GM03348 (cell line): ENCODE measurements around the gene MYO10.
"Not testable (repeated sequence)": the region's sequence is repeated elsewhere in the genome, so short reads cannot be mapped to it uniquely, and the experiment has no call there.

Source experiments
- DNase-seq: peaks from one replicate; pipeline ENCODE4 v3.0.0; 2012; ENCODE audit warnings: low spot score

MYO10 gene

DNA sequence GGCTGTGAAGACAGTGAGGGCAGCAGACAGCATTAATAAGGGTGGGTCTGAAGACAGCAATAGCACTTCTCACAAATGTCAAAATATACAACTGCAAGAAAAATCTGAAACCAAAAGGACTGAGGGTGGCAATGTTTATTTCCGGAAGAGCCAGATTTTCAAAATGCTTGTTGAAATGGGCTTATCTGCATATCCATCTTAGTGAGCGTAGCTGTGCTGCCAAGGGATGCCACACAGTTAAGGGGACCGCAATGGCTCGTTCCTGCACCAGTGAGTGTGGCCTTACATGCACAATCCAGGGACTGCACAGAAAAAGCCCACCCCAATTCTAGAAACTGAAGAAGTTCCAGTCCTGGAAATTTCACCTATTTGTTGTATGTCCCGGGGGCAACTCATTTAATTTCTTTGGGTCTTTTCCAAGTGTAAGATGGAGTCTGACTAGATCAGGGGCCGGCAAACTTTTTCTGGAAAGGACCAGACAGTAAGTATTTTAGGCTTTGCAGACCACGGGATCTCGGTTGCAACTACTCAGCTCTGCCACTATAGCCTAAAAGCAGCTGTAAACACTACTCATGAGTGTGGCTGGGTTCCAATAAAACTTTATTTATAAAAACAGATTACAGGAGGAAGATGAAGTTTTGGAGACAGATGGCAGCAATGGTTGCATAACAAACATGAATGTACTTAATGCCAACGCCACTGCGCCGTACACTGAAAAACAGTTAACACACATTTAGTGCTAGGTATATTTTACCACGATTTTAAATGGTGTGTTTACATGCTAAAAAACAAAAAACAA, 154.1 kb downstream of the MYO10 start:
- DNase-seq = no peak

DNA sequence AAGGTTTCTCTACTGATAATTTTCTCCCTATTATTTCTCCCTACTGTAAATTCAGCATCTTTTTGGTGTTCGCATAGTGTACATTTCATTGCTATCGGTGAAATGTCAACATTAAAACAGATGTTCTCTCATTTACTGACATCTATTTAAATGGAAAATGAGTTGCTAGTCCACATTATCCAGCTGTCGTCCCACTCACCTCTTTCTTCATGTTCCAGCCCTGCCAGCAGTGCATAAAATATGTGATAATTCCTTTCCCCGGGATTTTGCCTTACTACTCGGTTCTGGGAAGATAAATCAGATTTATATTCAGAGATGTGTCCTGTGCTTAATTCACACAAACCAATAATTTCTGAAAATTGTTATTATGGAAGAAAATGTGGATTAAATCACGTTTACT, 155.8 kb downstream of the MYO10 start:
- DNase-seq = no peak

DNA sequence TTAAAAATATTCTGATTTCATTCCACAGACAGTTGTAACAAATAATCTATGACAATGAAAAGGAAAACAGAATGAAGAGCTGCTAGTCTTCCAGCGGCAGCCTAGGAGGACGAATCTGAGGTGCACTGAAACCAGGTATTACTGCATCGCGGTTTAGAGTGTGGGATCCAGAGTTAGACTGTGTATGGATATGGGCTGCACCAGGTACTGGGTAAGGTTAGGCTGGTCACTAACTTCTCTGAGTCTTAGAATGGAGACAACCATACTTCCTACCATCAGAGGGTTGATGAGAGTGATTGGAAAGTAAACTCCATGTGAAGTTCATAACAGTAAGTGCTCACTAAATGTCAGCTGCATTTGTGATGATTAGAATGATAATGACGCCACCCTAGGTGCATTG, 158.7 kb downstream of the MYO10 start:
- DNase-seq = no peak

DNA sequence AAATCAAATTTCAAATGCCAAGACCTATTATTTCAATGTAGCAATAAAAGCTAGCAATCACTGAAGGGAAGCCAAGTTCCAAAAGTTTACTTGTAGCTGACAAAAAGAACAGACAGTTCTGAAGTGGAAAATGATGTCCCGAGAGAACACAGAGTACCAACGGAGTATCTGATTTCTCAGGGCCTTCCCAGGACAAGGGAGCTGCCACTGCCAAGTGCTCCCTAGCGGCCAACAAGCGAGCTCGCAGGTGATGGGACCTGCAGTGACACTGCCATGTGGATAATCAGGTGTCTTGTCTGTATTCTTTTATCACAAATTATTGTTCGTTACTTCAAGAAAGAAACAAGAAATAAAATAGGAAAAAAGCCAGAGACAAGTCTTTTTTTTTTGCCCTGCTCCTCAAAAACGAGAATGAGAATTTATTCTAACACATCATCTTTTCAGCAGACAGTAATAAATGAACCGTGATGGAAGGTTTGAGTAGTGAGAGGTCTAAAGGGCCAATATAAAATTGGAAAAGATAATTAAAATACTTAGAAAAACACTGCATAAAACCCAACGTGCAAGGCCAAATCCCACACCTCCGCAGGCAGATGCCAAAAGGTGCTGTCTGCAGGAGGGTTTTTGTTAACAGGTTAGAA, 159.4 kb downstream of the MYO10 start:
- DNase-seq = peak; percentile 23

DNA sequence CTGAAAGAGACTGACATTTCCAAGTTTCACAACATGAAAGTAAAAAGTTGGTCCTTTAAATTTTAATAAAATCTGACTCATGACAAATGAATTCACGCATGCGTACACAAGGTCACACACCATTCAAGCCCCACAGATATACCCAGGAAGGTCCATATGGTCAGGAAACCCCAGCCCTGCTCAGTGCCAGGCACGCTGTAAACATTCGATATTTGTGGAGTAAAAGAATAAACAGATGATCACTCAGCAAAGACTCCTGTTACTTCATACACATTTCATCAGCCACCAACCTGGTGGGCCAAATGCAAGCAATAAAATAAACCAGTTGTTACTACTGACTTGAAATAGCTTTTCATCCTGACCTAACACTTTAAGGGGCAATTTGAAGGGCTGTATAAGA, 161.3 kb downstream of the MYO10 start:
- DNase-seq = no peak

DNA sequence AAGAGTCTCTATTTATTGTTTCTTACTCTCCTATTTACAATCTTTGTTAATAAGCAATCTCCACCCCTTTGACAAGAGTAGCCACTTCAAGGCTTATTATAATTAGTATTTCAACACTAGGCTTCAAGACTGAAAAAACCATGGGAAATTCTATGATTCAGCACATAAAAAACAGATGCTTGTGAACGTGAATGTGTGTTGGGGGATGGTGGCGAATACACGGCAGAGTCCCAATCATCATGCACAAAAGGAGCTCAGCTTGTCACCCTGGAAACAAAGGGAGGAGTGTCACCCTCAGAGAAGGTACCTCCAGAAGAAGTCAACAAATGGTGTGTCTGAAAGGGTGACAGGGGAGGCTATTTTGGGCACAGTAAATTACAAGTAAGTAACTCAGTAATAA, 162.1 kb downstream of the MYO10 start:
- DNase-seq = peak; percentile 67

DNA sequence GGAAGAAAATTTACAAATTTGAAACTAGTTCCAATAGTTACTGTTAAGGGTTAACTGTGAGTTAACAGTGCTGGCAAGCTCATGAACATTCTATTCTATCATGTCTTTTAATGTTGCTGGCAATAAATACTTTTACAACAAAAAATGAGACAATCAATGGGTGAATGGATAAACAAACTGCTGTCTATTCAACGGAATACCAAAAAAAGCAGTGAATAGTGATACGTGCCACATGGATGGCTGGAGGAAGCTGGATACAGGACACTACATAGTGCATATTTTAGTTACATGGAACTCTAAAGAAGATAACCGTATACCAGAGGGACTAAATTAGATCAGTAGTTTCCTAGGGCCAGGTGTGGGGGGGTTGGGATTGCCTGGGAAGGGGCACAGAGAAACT, 163.5 kb downstream of the MYO10 start:
- no peak for DNase-seq

DNA sequence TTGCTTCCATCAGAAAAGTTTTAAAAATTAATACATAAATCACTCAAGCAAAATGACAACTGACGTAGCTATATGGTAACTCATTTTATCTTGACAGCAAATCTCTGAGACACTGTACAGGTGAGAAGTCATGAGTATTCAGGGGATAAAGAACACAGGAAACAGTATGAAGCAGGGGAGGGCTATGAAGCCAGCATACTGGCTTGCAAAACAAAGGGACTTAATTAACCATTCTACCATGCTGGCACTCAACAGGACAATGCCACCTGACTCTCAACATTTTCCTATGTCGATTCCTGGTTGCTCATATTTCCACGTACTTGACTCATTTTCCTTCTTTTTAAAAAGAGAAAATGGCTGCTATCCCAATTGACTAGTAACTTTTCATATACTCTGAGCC, 167.9 kb downstream of the MYO10 start:
- DNase-seq = no peak

DNA sequence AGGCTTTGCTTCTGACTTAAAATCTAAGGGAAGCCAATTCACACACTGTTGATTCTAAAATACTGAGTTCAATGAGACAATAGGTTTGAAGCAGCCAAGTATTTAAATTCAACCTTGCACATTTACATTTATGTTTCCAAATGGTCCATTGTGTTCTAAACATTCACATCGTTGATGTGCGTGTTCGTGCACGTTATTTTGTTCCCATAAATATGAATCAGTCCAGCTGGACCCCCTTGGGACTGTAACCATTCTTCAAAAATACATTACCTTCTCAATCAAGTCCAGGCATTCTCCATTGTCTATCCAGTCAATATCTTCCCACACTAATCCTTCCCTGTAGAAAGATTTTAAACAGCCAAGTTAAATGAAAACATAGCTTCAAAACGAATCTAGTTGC, 172.9 kb downstream of the MYO10 start:
- DNase-seq = no peak

DNA sequence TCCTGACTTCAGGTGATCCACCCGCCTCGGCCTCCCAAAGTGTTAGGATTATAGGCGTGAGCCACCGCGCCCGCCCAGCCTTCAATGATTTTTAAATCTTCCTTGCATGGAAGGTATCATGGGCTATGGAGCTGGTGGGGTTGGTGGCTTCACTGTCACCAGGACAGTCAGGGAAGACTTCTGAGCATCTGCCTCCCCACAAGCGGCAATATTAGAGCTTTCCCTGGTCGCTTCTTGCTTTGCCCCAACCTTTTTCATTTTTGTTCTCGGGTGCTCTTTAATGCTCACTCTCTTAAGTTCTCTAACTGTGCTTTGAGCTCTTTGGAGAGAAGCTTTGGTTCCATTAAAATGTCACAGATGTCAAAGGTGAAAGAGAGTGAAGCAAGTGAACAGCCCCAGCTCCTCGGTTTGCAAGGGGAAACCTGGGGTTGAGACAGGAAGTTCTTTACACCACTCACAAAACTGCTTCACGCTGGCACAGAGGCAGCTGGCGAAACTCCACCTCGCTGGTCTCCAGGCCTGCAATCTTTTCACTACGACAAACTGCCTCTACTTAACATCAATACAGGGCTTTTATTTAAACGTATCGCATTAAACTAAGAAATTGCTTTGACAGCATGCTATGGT, 176.8 kb downstream of the MYO10 start:
- DNase-seq = no peak

DNA sequence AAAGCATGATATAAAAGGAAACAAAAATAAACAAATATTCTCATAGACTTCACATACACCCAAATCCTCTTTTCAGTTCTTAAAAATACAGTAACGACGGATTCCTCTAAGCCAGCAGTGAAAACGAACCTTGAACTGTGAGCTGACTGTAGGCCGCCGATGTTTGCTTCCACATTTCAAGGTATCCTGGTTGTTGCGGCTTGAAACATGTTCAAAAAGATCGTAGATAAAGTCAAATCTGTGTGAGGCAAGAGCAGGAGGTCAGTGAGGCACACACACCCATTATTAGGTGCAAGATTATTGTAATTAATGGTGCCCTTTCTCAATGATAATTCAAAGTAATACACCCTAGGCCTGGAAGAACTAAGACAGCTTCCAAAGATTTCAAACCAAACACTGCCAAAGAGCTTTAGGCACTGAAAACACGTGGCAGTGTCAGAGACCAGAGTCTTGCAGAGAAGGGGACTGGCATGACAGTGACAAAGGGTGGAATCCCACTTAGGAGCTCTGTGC, 178.0 kb downstream of the MYO10 start:
- DNase-seq = no peak

DNA sequence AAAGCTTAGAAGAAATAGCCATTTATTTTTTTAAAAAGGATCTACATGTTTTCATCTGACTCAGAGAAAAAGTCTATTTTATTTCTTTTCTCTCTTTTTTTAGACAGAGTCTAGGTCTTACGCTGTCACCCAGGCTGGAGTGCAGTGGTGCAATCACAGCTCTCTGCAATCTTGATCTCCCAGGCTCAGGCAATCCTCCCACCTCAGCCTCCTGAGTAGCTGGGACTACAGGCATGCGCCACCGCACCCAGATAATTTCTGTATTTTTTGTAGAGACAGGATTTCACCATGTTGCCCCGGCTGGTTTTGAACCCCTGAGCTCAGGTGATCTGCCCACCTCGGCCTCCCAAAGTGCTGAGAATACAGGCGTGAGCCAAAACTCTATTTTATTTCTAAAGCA, 178.5 kb downstream of the MYO10 start:
- not testable (repeated sequence) for DNase-seq

DNA sequence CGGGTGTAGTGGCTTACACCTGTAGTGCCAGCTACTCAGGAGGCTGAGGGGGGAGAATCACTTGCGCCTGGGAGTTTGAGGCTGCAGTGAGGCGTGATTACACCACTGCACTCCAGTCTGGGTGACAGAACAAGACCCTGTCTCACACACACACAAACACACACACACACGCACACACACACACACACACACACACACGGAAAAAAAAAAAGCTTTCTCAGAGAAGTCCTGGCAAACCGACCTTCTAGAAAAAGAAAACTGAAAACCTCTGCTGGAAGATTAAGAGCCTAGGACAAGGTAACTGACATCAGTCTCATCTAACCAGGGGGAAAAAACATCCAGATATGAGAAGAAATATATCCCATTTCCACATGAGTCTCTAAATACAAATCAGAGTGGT, 178.9 kb downstream of the MYO10 start:
- DNase-seq = no peak

DNA sequence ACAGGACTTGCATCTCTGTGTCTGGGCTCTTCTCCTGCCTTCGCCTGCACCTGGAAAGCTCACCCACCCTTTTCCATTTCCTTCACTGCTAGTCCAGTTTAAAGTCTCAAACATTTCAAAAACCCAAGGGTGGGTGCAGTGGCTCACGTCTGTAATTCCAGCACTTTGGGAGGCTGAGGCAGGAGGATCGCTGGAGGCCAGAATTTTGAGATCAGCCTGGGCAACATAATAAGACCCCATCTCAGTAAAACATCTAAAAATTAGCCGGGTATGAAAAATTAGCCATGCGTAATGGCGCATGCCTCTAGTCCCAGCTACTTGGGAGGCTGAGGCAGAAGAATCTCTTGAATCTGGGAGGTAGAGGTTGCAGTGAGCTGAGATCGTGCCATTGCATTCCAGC, 179.4 kb downstream of the MYO10 start:
- no peak for DNase-seq

DNA sequence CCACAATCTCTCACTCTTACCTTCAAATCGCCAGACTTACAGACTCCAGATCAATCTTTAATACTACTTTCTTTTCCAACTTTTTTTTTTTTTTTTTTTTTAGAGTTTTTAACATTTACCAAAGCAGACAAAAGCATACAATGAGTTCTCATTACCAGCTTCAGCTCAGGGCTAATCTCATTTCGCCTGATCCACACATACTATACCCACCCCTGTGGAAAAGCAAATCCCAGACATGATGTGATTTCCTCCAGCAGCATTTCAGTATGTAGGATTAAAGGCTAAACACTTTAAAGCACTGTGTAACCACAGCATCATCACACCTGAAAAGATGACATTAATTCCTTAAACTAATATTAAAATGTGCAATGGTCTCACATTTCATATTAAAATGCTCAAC, 180.4 kb downstream of the MYO10 start:
- no peak for DNase-seq

DNA sequence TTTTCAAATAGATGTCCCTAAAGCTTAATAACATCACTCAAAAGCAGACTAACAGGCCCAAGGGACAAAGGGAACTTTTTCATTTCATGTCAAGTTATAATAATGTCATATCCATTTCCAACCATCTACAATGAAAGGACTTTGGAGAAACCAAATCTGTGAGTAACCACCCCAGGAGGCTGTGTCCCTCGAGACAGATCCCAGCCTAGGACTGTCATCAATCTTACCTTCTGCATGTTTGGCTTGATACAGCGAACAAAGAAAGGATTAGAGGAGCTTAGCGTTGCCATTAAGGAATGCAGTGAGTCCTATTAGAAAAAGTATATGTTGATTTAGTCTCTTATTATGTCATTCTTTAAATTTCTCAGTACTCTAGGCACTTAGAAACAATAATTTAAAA, 181.5 kb downstream of the MYO10 start:
- no peak for DNase-seq

DNA sequence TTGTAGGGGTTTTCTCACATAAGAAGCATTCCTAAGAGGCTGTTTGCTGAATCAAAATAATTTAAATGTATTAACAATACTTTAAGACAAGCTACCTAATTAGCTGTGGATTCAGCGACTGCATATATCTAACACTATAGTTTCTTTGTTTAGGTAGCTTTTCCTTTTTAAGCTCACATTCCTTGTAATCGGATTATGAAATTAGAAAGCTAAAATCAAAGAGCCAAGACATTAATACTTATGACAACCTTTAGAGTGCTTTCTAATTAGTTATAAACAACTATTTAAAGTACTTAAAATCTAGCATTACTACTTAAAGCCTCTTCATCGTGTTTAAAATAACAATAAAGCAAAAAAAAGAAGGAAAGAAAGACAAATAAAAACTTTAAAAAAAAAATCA, 182.0 kb downstream of the MYO10 start:
- no peak for DNase-seq

DNA sequence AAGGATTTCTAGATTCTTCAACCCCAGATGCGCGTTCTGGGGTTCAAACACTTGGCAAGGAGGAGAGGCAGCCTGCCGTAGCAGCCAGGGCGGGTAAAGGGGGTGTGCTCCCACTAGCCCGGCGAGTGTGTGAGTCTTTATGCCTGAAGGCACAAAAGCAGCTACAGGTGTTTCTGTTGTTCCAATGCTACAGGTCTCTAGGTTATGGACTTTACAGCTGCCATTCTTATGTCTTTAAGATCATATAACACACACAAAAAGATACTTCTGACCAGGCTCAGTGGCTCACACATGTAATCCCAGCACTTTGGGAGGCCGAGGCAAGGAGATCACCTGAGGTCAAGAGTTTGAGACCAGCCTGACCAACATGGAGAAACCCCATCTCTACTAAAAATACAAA, 185.6 kb downstream of the MYO10 start:
- DNase-seq = no peak

DNA sequence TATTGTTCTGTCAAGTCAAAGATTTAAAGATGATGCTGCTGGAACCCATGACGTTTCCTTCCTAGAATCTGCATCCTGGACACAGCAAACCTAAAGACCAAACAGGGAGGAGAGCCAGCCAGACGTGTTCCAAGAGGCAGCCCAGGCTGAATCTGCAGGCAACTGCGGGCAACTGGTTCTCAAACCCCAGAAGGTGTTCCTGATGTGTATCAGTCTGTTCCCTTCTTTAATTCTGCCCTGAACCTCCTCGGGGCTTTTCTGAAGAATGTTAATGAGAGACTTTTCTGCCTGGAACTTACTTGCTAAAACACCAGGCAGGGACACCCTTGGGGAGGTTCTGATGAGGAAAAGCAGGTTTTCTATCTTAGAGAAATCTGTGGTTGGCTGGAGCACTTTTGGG, 186.5 kb downstream of the MYO10 start:
- no peak for DNase-seq

DNA sequence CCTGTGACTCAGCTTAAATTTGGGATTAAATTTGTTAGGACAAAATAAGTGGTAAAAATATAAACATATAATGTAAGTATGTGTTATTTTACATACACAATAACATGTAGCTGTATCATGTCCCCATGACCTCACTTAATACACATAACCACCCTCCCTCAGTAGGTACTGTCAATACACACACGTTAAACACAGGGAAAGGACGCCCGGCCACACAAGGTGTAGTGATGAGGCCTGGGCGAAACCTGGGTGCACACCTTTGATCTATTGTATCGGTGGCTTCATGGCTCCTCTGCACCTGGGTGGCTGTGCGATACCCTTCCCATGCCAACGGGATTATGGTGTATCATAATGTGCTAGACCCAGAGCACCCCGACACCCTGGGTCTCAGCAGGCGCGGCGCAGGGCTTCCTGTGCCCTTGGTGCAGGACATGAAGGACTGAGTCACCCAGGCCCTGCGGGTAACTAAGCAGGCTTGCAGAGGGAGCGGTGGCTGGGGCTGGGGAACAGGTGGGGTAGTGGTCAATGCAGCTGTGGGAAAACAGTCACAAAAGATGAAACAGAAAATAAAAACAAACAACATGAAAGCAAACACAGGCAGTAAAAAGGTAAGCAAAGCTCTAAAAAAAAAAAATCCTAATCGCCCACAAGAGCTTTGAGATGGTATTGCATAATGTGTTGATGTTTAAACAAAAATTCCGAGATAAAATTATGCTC, 191.8 kb downstream of the MYO10 start:
- DNase-seq = no peak

DNA sequence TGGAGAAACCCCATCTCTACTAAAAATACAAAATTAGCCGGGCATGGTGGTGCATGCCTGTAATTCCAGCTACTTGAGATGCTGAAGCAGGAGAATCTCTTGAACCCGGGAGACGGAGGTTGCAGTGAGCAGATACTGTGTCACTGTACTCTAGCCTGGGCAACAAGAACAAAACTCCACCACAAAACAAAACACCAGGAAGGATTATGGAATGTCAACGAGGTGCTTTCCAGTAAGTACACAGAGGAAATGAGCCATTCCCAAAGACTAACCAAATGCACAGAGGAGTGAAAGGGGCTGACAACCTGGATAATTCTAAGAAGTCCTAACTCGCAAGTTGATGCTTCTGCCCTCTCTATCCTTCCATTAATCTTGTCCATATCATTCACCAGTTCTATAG, 193.2 kb downstream of the MYO10 start:
- no peak for DNase-seq

DNA sequence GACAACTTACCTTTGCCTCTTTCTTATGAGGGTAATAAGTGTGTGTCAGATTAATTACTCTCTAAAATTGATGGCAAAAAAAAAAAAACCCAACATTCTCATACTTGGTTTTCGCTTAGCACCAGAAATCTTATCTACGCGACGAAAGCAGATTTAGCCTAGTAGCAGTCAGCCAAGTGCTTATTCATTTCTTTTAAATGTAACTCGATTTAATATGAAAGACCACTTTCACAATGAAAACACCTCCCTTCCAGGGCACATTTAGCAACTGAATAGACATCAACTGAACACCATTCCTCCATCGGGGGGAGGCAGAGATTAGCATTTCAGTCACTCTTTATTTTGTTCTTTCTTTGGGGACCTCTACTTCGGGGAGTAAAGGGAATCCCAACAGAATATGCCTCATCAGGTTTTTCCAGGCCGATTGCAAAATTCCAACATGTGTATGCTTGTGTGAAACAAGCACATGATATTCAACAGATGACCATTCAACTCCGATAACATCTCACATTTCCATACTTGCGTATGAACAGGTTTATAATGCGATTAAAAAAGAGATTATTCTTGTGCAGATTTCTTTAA, 195.2 kb downstream of the MYO10 start:
- peak; percentile 24 for DNase-seq
